Parathyroid adenoma (tissue), 2 donors: ENCODE measurements around the gene NLRP11.

ENCODE experiments used
- H2AFZ ChIP-seq: fragments of 300-600 bp; sonication (generic); one replicate; pipeline ENCODE4 v1.7.0; 2017; ENCODE audit warnings: antibody characterized with exemption, mild to moderate bottlenecking
- H3K27ac ChIP-seq: fragments of 300-600 bp; sonication (generic); one replicate; pipeline ENCODE4 v1.7.0; 2017
- H3K27me3 ChIP-seq: fragments of 300-600 bp; sonication (generic); one replicate; pipeline ENCODE4 v1.7.0; 2017; ENCODE audit warnings: low read length; ENCODE audit not compliant: control insufficient read depth, insufficient read depth
- H3K36me3 ChIP-seq: fragments of 300-600 bp; sonication (generic); one replicate; pipeline ENCODE4 v1.7.0; 2017; ENCODE audit warnings: low read length; ENCODE audit not compliant: control insufficient read depth, insufficient read depth
- H3K4me1 ChIP-seq: fragments of 300-600 bp; sonication (generic); one replicate; pipeline ENCODE4 v1.7.0; 2017; ENCODE audit warnings: control low read depth
- H3K4me2 ChIP-seq: fragments of 300-600 bp; sonication (generic); one replicate; pipeline ENCODE4 v1.7.0; 2017; ENCODE audit warnings: low read length
- H3K4me3 ChIP-seq: fragments of 300-600 bp; sonication (generic); one replicate; pipeline ENCODE4 v1.7.0; 2017; ENCODE audit warnings: low read depth, low read length
- H3K79me2 ChIP-seq: fragments of 300-600 bp; sonication (generic); one replicate; pipeline ENCODE4 v1.7.0; 2017; ENCODE audit warnings: control low read depth
- H3K9ac ChIP-seq: fragments of 300-600 bp; sonication (generic); one replicate; pipeline ENCODE4 v1.7.0; 2017; ENCODE audit warnings: mild to moderate bottlenecking
- H3K9me3 ChIP-seq: fragments of 300-600 bp; sonication (generic); one replicate; pipeline ENCODE4 v1.7.0; 2017; ENCODE audit warnings: low read length; ENCODE audit not compliant: control insufficient read depth
- TF ChIP-seq, protein P1 (sequence below): fragments of 300-600 bp; sonication (generic); IDR thresholded peaks from one replicate; pipeline ENCODE4 v1.7.0; 2017; ENCODE audit warnings: antibody characterized with exemption, mild to moderate bottlenecking
- donor health status: primary hyperparathyroidism.

NLRP11 gene

DNA sequence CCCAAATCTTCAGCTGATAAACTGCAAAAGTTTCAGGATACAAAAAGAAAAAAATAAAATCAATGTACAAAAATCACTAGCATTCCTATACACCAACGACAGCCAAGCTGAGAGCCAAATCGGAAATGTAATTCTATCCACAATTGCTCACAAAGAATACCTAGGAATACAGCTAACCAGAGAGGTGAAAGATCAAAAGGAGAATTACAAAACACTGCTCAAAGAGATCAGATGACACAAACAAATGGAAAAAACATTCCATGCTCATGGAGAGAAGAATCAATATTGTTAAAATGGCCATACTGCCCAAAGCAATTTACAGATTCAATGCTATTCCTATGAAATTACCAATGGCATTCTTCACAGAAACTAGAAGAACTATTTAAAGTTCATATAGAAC is 29.5 kb downstream of the NLRP11 start:
- Histone ChIP-seq H3K4me1 (no peaks in the 10 kb centered on the region), H3K36me3 (no peaks in the 10 kb centered on the region), H3K9ac (no peak overlapping the region), H3K4me3 (no peak overlapping the region), H2AFZ (no peak overlapping the region), H3K79me2 (no peaks in the 10 kb centered on the region), H3K27me3 (no peaks in the 10 kb centered on the region), H3K9me3 (no peaks in the 10 kb centered on the region), H3K4me2 (no peak overlapping the region), H3K27ac (no peak overlapping the region)
- TF ChIP-seq, protein P1, sequence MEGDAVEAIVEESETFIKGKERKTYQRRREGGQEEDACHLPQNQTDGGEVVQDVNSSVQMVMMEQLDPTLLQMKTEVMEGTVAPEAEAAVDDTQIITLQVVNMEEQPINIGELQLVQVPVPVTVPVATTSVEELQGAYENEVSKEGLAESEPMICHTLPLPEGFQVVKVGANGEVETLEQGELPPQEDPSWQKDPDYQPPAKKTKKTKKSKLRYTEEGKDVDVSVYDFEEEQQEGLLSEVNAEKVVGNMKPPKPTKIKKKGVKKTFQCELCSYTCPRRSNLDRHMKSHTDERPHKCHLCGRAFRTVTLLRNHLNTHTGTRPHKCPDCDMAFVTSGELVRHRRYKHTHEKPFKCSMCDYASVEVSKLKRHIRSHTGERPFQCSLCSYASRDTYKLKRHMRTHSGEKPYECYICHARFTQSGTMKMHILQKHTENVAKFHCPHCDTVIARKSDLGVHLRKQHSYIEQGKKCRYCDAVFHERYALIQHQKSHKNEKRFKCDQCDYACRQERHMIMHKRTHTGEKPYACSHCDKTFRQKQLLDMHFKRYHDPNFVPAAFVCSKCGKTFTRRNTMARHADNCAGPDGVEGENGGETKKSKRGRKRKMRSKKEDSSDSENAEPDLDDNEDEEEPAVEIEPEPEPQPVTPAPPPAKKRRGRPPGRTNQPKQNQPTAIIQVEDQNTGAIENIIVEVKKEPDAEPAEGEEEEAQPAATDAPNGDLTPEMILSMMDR, result no peak

DNA sequence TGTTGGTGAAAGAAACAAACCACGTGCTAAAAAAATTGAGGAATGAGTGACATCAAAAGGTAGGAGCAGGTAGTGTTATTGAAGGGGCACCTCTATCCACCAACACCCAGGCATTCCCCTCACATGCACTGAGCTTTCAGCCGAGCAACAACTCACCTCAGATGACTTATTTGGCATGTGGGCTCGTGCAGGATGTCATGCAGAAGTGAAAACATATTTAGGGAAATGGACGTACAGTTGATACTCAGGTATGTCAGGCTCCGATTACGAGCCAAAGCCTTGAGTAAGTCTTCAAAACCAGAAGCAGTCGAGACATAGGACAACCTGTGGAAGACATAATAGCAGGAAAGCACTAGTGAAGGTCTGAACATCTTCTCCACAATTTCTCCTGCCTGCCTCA is 30.4 kb downstream of the NLRP11 start:
- H3K36me3 ChIP-seq, result no peaks in the 10 kb centered on the region
- no peak overlapping the region for H3K4me3 ChIP-seq
- H3K79me2 ChIP-seq, result no peaks in the 10 kb centered on the region

DNA sequence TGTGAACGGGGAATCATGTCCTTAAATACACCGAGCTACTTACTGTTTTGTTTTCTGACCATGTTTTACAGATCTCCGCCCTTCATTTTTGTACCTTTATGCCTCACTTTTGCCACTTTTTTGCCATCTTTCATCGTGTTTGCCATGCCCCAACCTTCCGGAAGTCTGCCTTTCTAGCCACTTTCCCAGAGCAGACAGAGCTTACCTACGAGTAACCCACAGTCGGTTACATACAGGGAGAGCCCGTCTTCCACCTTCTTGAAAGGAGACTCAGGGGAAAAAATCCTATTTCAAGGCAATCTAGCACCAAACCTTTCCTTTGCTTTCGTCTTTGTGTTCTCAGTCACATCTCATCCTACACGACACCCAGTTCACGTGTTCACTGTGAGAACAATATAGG is 36.8 kb downstream of the NLRP11 start:
- no peaks in the 10 kb centered on the region for H3K27me3 ChIP-seq
- no peaks in the 10 kb centered on the region for H3K4me1 ChIP-seq
- H3K27ac ChIP-seq, result no peak overlapping the region
- no peaks in the 10 kb centered on the region for H3K36me3 ChIP-seq
- no peak overlapping the region for H3K9ac ChIP-seq
- TF ChIP-seq, protein P1, result no peak
- no peak overlapping the region for H3K4me2 ChIP-seq
- no peaks in the 10 kb centered on the region for H3K79me2 ChIP-seq
- H3K9me3 ChIP-seq, result no peaks in the 10 kb centered on the region
- H2AFZ ChIP-seq, result no peak overlapping the region
- H3K4me3 ChIP-seq, result no peak overlapping the region

More for the DNA sequence above, 30.4 kb downstream of the NLRP11 start:
- Histone ChIP-seq H3K9me3 (no peaks in the 10 kb centered on the region), H3K27ac (no peak overlapping the region), H3K4me2 (no peak overlapping the region), H3K9ac (no peak overlapping the region), H2AFZ (no peak overlapping the region), H3K4me1 (no peaks in the 10 kb centered on the region), H3K27me3 (no peaks in the 10 kb centered on the region)
- TF ChIP-seq, protein P1, result no peak

GRCh38 chr19:55781112-55781511 is 50.7 kb downstream of the NLRP11 start:
- no peaks in the 10 kb centered on the region for H3K79me2 ChIP-seq
- no peaks in the 10 kb centered on the region for H3K27me3 ChIP-seq
- TF ChIP-seq, protein P1, result no peak
- H3K4me3 ChIP-seq, result no peak overlapping the region
- no peaks in the 10 kb centered on the region for H3K4me1 ChIP-seq
- no peak overlapping the region for H3K27ac ChIP-seq
- no peaks in the 10 kb centered on the region for H3K9me3 ChIP-seq
- no peak overlapping the region for H3K9ac ChIP-seq
- no peak overlapping the region for H2AFZ ChIP-seq
- no peaks in the 10 kb centered on the region for H3K36me3 ChIP-seq
- no peak overlapping the region for H3K4me2 ChIP-seq

- H3K9ac ChIP-seq, result no peak overlapping the region
- no peaks in the 10 kb centered on the region for H3K79me2 ChIP-seq
- no peak overlapping the region for H3K4me3 ChIP-seq
- H3K9me3 ChIP-seq, result no peaks in the 10 kb centered on the region
- H3K4me1 ChIP-seq, result no peaks in the 10 kb centered on the region
- H3K27ac ChIP-seq, result no peak overlapping the region
- H3K27me3 ChIP-seq, result no peaks in the 10 kb centered on the region
- no peak overlapping the region for H2AFZ ChIP-seq
- no peak overlapping the region for H3K4me2 ChIP-seq
- no peaks in the 10 kb centered on the region for H3K36me3 ChIP-seq
- TF ChIP-seq, protein P1, result no peak
Observed at GRCh38 chr19:55778331-55778730, 53.5 kb downstream of the NLRP11 start.
